CD14-positive monocyte (primary cell): ENCODE measurements around the gene ECEL1. TPM values are rescaled to one million over a fixed set of nuclear protein-coding genes. Genes with fewer than 3 reads are reported as not detected.

Experiments used
- DNase-seq, 3 donors: peaks; one replicate each; pipeline ENCODE4 v3.0.0-alpha.2; 2011 to 2022
- H2AFZ ChIP-seq: 2 replicates; pipeline ENCODE4 v1.6.0; 2012; ENCODE audit warnings: mild to moderate bottlenecking, low read depth, low read length, inconsistent platforms; ENCODE audit not compliant: insufficient read depth, poor library complexity, severe bottlenecking
- H3K27ac ChIP-seq, 2 donors: 1 replicate in 1 of 2; 2 replicates in 1 of 2; pipeline ENCODE4 v1.5.1; 2012 to 2013; ENCODE audit warnings: low read length in 2 of 2, control low read depth in 1 of 2, inconsistent platforms in 1 of 2, low read depth in 1 of 2, mild to moderate bottlenecking in 1 of 2
- H3K27me3 ChIP-seq, 2 donors: one replicate each; pipeline versions ENCODE4 v1.6.0 to v1.6.1; 2011 to 2013; ENCODE audit warnings: low read length in 2 of 2; ENCODE audit not compliant: control insufficient read depth in 2 of 2, insufficient read depth in 2 of 2
- H3K36me3 ChIP-seq, 2 donors: replicated peaks in 1 of 2; 1 replicate in 1 of 2; 2 replicates in 1 of 2; pipeline versions ENCODE4 v1.5.1 to v1.6.1; 2012 to 2013; ENCODE audit warnings: low read length in 2 of 2, control low read depth in 1 of 2, inconsistent platforms in 1 of 2, mild to moderate bottlenecking in 1 of 2; ENCODE audit not compliant: insufficient read depth in 2 of 2, control insufficient read depth in 1 of 2
- H3K4me1 ChIP-seq, 2 donors: 1 replicate in 1 of 2; 2 replicates in 1 of 2; pipeline versions ENCODE4 v1.5.1 to v1.6.1; 2012 to 2013; ENCODE audit warnings: low read length in 2 of 2, control low read depth in 1 of 2, inconsistent platforms in 1 of 2, mild to moderate bottlenecking in 1 of 2, moderate library complexity in 1 of 2; ENCODE audit not compliant: insufficient read depth in 2 of 2, control insufficient read depth in 1 of 2
- H3K4me2 ChIP-seq: replicated peaks from 2 replicates; pipeline ENCODE3; 2012; ENCODE audit warnings: low read length, moderate library complexity, mild to moderate bottlenecking; ENCODE audit not compliant: poor library complexity, severe bottlenecking; ENCODE audit errors: extremely low read depth
- H3K4me3 ChIP-seq, 3 experiments: fragments of 200-600 bp in 1 of 3; sonication (generic) in 1 of 3; replicated peaks in 1 of 3; 1 replicate in 2 of 3; 2 replicates in 1 of 3; pipeline ENCODE4 v1.5.1; 2011 to 2013; ENCODE audit warnings: low read length in 3 of 3, mild to moderate bottlenecking in 3 of 3, control low read depth in 2 of 3, low read depth in 2 of 3, inconsistent platforms in 1 of 3, moderate library complexity in 1 of 3
- H3K79me2 ChIP-seq: 2 replicates; pipeline ENCODE4 v1.6.0; 2012; ENCODE audit warnings: mild to moderate bottlenecking, control low read depth, inconsistent platforms, low read length, moderate library complexity; ENCODE audit not compliant: insufficient read depth
- H3K9ac ChIP-seq: 2 replicates; pipeline ENCODE4 v1.6.0; 2017; ENCODE audit warnings: low read length, mild to moderate bottlenecking; ENCODE audit not compliant: insufficient read depth, poor library complexity, severe bottlenecking
- H3K9me3 ChIP-seq, 2 donors: replicated peaks in 1 of 2; 1 replicate in 1 of 2; 2 replicates in 1 of 2; pipeline versions ENCODE4 v1.5.1 to v1.6.1; 2012 to 2013; ENCODE audit warnings: low read length in 2 of 2, control low read depth in 1 of 2; ENCODE audit not compliant: control insufficient read depth in 1 of 2, insufficient read depth in 1 of 2
- H4K20me1 ChIP-seq: 2 replicates; pipeline ENCODE4 v1.6.0; 2012; ENCODE audit warnings: mild to moderate bottlenecking, low read length, control low read depth, moderate library complexity; ENCODE audit not compliant: insufficient read depth
- H3K27ac Mint-ChIP-seq, 7 donors: one replicate each; pipeline ENCODE4 v1.8.0; 2020; ENCODE audit warnings: mild to moderate bottlenecking in 7 of 7, mixed read lengths in 7 of 7, moderate library complexity in 6 of 7, inconsistent platforms in 2 of 7
- H3K27me3 Mint-ChIP-seq, 3 donors: one replicate each; pipeline ENCODE4 v1.8.0; 2021 to 2022; ENCODE audit warnings: low read depth in 3 of 3, mild to moderate bottlenecking in 3 of 3, mixed read lengths in 3 of 3, moderate library complexity in 3 of 3, inconsistent platforms in 1 of 3
- H3K36me3 Mint-ChIP-seq, 2 donors: one replicate each; pipeline ENCODE4 v1.8.0; 2020; ENCODE audit warnings: mixed read lengths in 2 of 2, inconsistent platforms in 1 of 2, mild to moderate bottlenecking in 1 of 2
- H3K4me1 Mint-ChIP-seq: one replicate; pipeline ENCODE4 v1.8.0; 2020; ENCODE audit warnings: mild to moderate bottlenecking, mixed read lengths
- H3K4me3 Mint-ChIP-seq, 2 donors: one replicate each; pipeline ENCODE4 v1.8.0; 2020; ENCODE audit warnings: mild to moderate bottlenecking in 2 of 2, mixed read lengths in 2 of 2, moderate library complexity in 1 of 2
- H3K9me3 Mint-ChIP-seq, 7 donors: one replicate each; pipeline ENCODE4 v1.8.0; 2020 to 2022; ENCODE audit warnings: mixed read lengths in 7 of 7, mild to moderate bottlenecking in 6 of 7, moderate library complexity in 6 of 7, inconsistent platforms in 2 of 7
- CTCF ChIP-seq: fragments of 200-600 bp; IDR thresholded peaks from one replicate; pipeline ENCODE4 v1.8.0; 2022; ENCODE audit warnings: antibody characterized with exemption, mild to moderate bottlenecking
- WGBS: methylation state at CpG from one replicate; pipeline ENCODE4 v1.1.5; 2013; ENCODE audit warnings: missing lambda C conversion rate; ENCODE audit not compliant: insufficient coverage; 5-methylcytosine and 5-hydroxymethylcytosine counted together
- intact Hi-C, 2 donors: fragments of 100-400 bp; cut with micrococcal nuclease; formaldehyde crosslinking; loops; one replicate each; pipeline versions ENCODE4 v1.15.0 to v1.15.1; 2023
- polyA plus RNA-seq, 3 donors: library from polyadenylated mRNA; depleted of rRNA in 1 of 3; unstranded in 2 of 3; stranded (reverse) in 1 of 3; fragments of 300-500 nt in 2 of 3; fragments of >200 nt in 1 of 3; fragmentation: Illumina TruSeq in 2 of 3; gene quantifications; 1 replicate in 2 of 3; 2 replicates in 1 of 3; pipeline ENCODE4 v1.2.3, GENCODE V29; 2012 to 2021

Gene ECEL1
- polyA plus RNA-seq, 3 donors = not detected

GRCh38 chr2:232497348-232497747 is 9.7 kb upstream of the ECEL1 start:
- no peaks in the 10 kb centered on the region for H4K20me1 ChIP-seq
- Mint-ChIP-seq H3K36me3 (no peaks in the 10 kb centered on the region), H3K4me3 (no peak overlapping the region), H3K27ac (no peak overlapping the region), H3K27me3 (peaks cover 15 to 28% (median 27%) of the 10 kb centered on the region in 3 donors), H3K4me1 (no peaks in the 10 kb centered on the region), H3K9me3 (no peaks in the 10 kb centered on the region)
- H3K27me3 ChIP-seq = peaks cover 0 to 16% of the 10 kb centered on the region in 2 donors
- intact Hi-C loops = no loop called here
- H3K4me2 ChIP-seq = no peak overlapping the region
- H3K27ac ChIP-seq = no peak overlapping the region
- H3K9ac ChIP-seq = no peak overlapping the region
- H3K79me2 ChIP-seq = no peaks in the 10 kb centered on the region
- DNase-seq = no peak
- H3K36me3 ChIP-seq = no peaks in the 10 kb centered on the region
- no peak overlapping the region for H2AFZ ChIP-seq
- H3K4me3 ChIP-seq = no peak overlapping the region
- TF ChIP-seq CTCF = no peak
- 84% methylated on average over 9 of the region's 13 CpGs for WGBS
- no peaks in the 10 kb centered on the region for H3K9me3 ChIP-seq
- H3K4me1 ChIP-seq = no peaks in the 10 kb centered on the region

GRCh38 chr2:232496501-232497270 is 9.1 kb upstream of the ECEL1 start:
- no peaks in the 10 kb centered on the region for H3K36me3 Mint-ChIP-seq
- Histone ChIP-seq H3K36me3 (no peaks in the 10 kb centered on the region), H3K79me2 (no peaks in the 10 kb centered on the region), H2AFZ (no peak overlapping the region), H3K4me1 (no peaks in the 10 kb centered on the region), H3K9me3 (no peaks in the 10 kb centered on the region), H3K4me3 (no peak overlapping the region), H3K4me2 (no peak overlapping the region), H3K27ac (no peak overlapping the region), H3K9ac (no peak overlapping the region), H3K27me3 (peaks cover 0 to 10% of the 10 kb centered on the region in 2 donors), H4K20me1 (no peaks in the 10 kb centered on the region)
- TF ChIP-seq CTCF = no peak
- no peaks in the 10 kb centered on the region for H3K4me1 Mint-ChIP-seq
- no peaks in the 10 kb centered on the region for H3K9me3 Mint-ChIP-seq
- no peak for DNase-seq
- H3K27ac Mint-ChIP-seq = no peak overlapping the region
- no peak overlapping the region for H3K4me3 Mint-ChIP-seq
- intact Hi-C loops = no loop called here
- WGBS = 83% methylated on average over 10 of the region's 20 CpGs
- H3K27me3 Mint-ChIP-seq = peaks cover 12 to 23% (median 20%) of the 10 kb centered on the region in 3 donors
